ENCODE results near the gene ASIC4.

ASIC4 gene

GRCh38 chr2:219522111-219523030 lies 8.1 kb downstream of the ASIC4 start:
- H3K27me3 ChIP-seq (ENCODE audit: control insufficient read depth, insufficient read depth, low read length): peaks cover 22% of the 10 kb centered on the region
- no peaks in the 10 kb centered on the region for H3K36me3 ChIP-seq (ENCODE audit: control insufficient read depth, low read depth, low read length)
- no peak overlapping the region for H3K27ac ChIP-seq (ENCODE audit: low read length)
- H3K9ac ChIP-seq (ENCODE audit: low read length): peak overlapping the region; percentile 18
- peak overlapping the region; percentile 54 for H3K4me3 ChIP-seq (ENCODE audit: low read length)
- H3K9me3 ChIP-seq (ENCODE audit: control insufficient read depth, low read depth, low read length): no peaks in the 10 kb centered on the region
- peaks cover 30% of the 10 kb centered on the region for H3K4me1 ChIP-seq (ENCODE audit: control insufficient read depth, low read depth, low read length)

GRCh38 chr2:219523031-219523671 lies 8.9 kb downstream of the ASIC4 start:
- Histone ChIP-seq H3K36me3 (ENCODE audit: control insufficient read depth, low read depth, low read length) (no peaks in the 10 kb centered on the region), H3K27ac (ENCODE audit: low read length) (no peak overlapping the region), H3K4me3 (ENCODE audit: low read length) (peak overlapping the region; percentile 54), H3K9ac (ENCODE audit: low read length) (peak overlapping the region; percentile 18), H3K27me3 (ENCODE audit: control insufficient read depth, insufficient read depth, low read length) (peaks cover 20% of the 10 kb centered on the region), H3K4me1 (ENCODE audit: control insufficient read depth, low read depth, low read length) (peaks cover 30% of the 10 kb centered on the region), H3K9me3 (ENCODE audit: control insufficient read depth, low read depth, low read length) (no peaks in the 10 kb centered on the region)

DNA sequence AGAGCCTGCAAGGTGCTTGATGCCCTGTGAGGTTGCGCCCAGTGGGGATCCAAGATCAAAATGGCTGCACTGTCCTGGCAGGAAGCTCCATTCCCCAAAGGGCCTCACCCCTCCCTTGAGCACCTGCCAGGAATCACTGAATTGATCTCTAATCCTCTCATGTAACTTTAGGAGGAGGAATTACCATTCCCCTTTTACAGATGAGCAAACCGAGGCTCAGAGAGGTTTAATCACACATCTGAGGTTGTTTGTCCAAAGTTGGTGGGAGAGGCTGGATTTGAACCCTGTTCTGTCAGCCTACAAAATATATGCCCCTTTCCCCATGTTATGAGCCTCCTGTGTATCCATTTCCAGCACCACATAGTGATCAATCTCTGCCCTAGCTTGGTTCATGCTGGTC lies 10.5 kb downstream of the ASIC4 start:
- Histone ChIP-seq H3K27ac (ENCODE audit: low read length) (no peak overlapping the region), H3K36me3 (ENCODE audit: control insufficient read depth, low read depth, low read length) (no peaks in the 10 kb centered on the region), H3K4me1 (ENCODE audit: control insufficient read depth, low read depth, low read length) (peaks cover 32% of the 10 kb centered on the region), H3K9ac (ENCODE audit: low read length) (no peak overlapping the region), H3K9me3 (ENCODE audit: control insufficient read depth, low read depth, low read length) (no peaks in the 10 kb centered on the region), H3K4me3 (ENCODE audit: low read length) (no peak overlapping the region), H3K27me3 (ENCODE audit: control insufficient read depth, insufficient read depth, low read length) (peaks cover 31% of the 10 kb centered on the region)

GRCh38 chr2:219525533-219526232 lies 11.4 kb downstream of the ASIC4 start:
- H3K9ac ChIP-seq (ENCODE audit: low read length): no peak overlapping the region
- H3K27me3 ChIP-seq (ENCODE audit: control insufficient read depth, insufficient read depth, low read length): peaks cover 33% of the 10 kb centered on the region
- no peaks in the 10 kb centered on the region for H3K9me3 ChIP-seq (ENCODE audit: control insufficient read depth, low read depth, low read length)
- H3K36me3 ChIP-seq (ENCODE audit: control insufficient read depth, low read depth, low read length): no peaks in the 10 kb centered on the region
- no peak overlapping the region for H3K27ac ChIP-seq (ENCODE audit: low read length)
- no peak overlapping the region for H3K4me3 ChIP-seq (ENCODE audit: low read length)
- H3K4me1 ChIP-seq (ENCODE audit: control insufficient read depth, low read depth, low read length): peaks cover 33% of the 10 kb centered on the region

GRCh38 chr2:219526320-219527075 lies 12.2 kb downstream of the ASIC4 start:
- Histone ChIP-seq H3K9me3 (ENCODE audit: control insufficient read depth, low read depth, low read length) (no peaks in the 10 kb centered on the region), H3K4me1 (ENCODE audit: control insufficient read depth, low read depth, low read length) (peaks cover 26% of the 10 kb centered on the region), H3K27ac (ENCODE audit: low read length) (no peak overlapping the region), H3K9ac (ENCODE audit: low read length) (no peak overlapping the region), H3K4me3 (ENCODE audit: low read length) (no peak overlapping the region), H3K27me3 (ENCODE audit: control insufficient read depth, insufficient read depth, low read length) (peaks cover 33% of the 10 kb centered on the region), H3K36me3 (ENCODE audit: control insufficient read depth, low read depth, low read length) (no peaks in the 10 kb centered on the region)

- Histone ChIP-seq H3K36me3 (ENCODE audit: control insufficient read depth, low read depth, low read length) (no peaks in the 10 kb centered on the region), H3K9me3 (ENCODE audit: control insufficient read depth, low read depth, low read length) (no peaks in the 10 kb centered on the region), H3K4me3 (ENCODE audit: low read length) (no peak overlapping the region), H3K9ac (ENCODE audit: low read length) (no peak overlapping the region), H3K4me1 (ENCODE audit: control insufficient read depth, low read depth, low read length) (peaks cover 20% of the 10 kb centered on the region), H3K27ac (ENCODE audit: low read length) (no peak overlapping the region), H3K27me3 (ENCODE audit: control insufficient read depth, insufficient read depth, low read length) (peaks cover 33% of the 10 kb centered on the region)
Observed at GRCh38 chr2:219527076-219527394, 12.8 kb downstream of the ASIC4 start.

DNA sequence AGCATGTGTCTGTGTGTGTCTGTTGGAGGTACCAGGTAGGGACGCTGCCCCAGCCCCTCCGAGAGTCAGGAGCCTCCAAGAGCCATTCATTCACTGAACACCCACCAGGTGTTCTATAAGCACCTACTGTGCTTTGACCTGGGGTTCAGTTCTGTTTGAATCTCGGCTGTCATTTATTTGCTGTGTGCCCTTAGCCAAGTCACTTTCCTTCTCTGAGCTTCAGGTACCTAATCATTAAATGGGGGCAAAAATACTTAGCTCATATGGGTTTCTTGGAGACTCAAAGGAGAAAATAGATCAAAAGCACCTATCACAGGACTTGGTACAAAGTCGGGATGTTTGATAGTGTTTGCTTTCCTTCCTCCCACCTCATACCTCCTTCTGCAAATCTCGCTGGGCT lies 13.2 kb downstream of the ASIC4 start:
- no peaks in the 10 kb centered on the region for H3K9me3 ChIP-seq (ENCODE audit: control insufficient read depth, low read depth, low read length)
- H3K4me3 ChIP-seq (ENCODE audit: low read length): no peak overlapping the region
- no peak overlapping the region for H3K9ac ChIP-seq (ENCODE audit: low read length)
- H3K27me3 ChIP-seq (ENCODE audit: control insufficient read depth, insufficient read depth, low read length): peaks cover 33% of the 10 kb centered on the region
- peaks cover 20% of the 10 kb centered on the region for H3K4me1 ChIP-seq (ENCODE audit: control insufficient read depth, low read depth, low read length)
- no peak overlapping the region for H3K27ac ChIP-seq (ENCODE audit: low read length)
- H3K36me3 ChIP-seq (ENCODE audit: control insufficient read depth, low read depth, low read length): no peaks in the 10 kb centered on the region

DNA sequence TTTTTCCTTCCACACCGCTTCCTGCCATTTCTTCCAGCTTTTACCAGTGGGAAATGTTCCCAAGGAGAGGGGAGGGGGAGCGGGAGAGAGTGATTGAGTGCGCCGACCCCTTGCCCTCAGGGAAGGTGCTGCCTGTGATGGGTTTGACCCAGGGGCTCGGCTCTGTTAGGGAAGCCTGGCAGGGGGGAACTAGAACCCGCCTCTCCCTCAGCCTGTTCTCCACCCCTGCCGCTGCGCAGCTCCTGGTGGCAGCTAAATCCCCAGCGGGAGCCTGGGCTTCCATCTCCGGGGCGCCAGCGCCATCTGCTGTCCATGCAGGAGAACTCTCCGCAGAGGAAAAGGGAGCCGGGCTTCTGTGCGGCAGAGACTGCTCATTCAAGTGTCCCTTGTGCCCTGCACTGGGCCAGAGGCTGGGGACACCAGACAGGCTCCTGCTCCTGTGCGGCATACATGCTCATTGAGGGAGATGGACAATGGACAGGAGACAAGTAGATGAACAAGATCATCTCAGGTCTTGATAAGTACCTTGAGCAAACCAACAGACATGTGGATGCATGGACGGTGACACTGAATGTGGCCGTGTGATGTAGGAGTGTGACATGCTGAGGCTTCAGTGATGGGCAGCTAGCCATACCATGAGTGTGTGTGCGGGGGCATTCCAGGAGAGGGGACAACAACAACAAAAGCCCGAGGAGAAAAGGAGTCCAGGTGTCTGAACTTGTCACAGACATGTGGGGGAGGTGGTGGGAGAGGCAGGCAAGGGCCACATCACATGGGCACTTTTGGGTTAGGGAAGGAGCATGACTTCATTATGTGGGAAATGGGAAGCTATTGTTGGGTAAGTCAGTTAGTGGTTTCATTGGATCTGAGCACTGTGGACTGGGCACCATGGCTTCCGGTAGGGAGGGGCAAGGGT lies 16.0 kb downstream of the ASIC4 start:
- Histone ChIP-seq H3K9me3 (ENCODE audit: control insufficient read depth, low read depth, low read length) (no peaks in the 10 kb centered on the region), H3K36me3 (ENCODE audit: control insufficient read depth, low read depth, low read length) (no peaks in the 10 kb centered on the region), H3K4me1 (ENCODE audit: control insufficient read depth, low read depth, low read length) (peaks cover 11% of the 10 kb centered on the region), H3K9ac (ENCODE audit: low read length) (no peak overlapping the region), H3K27me3 (ENCODE audit: control insufficient read depth, insufficient read depth, low read length) (peaks cover 23% of the 10 kb centered on the region), H3K4me3 (ENCODE audit: low read length) (peak overlapping the region; percentile 53), H3K27ac (ENCODE audit: low read length) (no peak overlapping the region)

DNA sequence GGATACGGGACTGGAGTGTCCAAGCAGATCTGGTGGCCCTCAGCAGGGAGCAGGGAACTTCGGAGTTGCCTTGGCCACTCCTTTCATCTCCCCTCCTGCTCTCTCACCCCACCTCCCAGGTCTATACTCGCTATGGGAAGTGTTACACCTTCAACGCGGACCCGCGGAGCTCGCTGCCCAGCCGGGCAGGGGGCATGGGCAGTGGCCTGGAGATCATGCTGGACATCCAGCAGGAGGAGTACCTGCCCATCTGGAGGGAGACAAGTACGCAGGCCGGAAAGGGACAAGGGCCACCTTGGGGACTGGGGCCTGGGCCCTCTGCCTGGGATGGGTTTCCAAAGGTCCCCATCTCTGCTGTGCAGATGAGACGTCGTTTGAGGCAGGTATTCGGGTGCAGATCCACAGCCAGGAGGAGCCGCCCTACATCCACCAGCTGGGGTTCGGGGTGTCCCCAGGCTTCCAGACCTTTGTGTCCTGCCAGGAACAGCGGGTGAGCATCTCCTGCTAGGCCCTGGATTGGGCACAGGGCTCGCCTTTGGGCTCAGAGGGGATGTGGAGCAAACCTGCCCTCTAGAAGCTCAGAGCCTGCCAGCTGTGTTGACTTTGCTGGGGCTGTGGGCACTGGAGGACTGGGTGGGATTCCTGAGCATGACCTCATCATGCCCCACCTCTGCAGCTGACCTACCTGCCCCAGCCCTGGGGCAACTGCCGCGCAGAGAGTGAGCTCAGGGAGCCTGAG lies 17.5 kb downstream of the ASIC4 start:
- no peaks in the 10 kb centered on the region for H3K36me3 ChIP-seq (ENCODE audit: control insufficient read depth, low read depth, low read length)
- no peak overlapping the region for H3K27ac ChIP-seq (ENCODE audit: low read length)
- H3K27me3 ChIP-seq (ENCODE audit: control insufficient read depth, insufficient read depth, low read length): peaks cover 17% of the 10 kb centered on the region
- no peaks in the 10 kb centered on the region for H3K9me3 ChIP-seq (ENCODE audit: control insufficient read depth, low read depth, low read length)
- H3K9ac ChIP-seq (ENCODE audit: low read length): no peak overlapping the region
- peaks cover 3% of the 10 kb centered on the region for H3K4me1 ChIP-seq (ENCODE audit: control insufficient read depth, low read depth, low read length)
- no peak overlapping the region for H3K4me3 ChIP-seq (ENCODE audit: low read length)

DNA sequence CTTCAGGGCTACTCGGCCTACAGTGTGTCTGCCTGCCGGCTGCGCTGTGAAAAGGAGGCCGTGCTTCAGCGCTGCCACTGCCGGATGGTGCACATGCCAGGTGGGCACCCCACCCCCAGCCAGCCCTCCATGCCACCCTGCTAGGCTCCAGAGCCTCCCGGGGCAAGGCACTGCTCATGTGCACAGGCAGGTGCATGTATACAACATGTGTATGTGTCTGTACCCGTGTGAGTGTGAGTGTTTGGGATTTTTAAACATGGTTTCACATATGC lies 18.0 kb downstream of the ASIC4 start:
- Histone ChIP-seq H3K36me3 (ENCODE audit: control insufficient read depth, low read depth, low read length) (no peaks in the 10 kb centered on the region), H3K9me3 (ENCODE audit: control insufficient read depth, low read depth, low read length) (no peaks in the 10 kb centered on the region), H3K4me1 (ENCODE audit: control insufficient read depth, low read depth, low read length) (peaks cover 3% of the 10 kb centered on the region), H3K4me3 (ENCODE audit: low read length) (no peak overlapping the region), H3K27me3 (ENCODE audit: control insufficient read depth, insufficient read depth, low read length) (peaks cover 17% of the 10 kb centered on the region), H3K9ac (ENCODE audit: low read length) (no peak overlapping the region), H3K27ac (ENCODE audit: low read length) (no peak overlapping the region)

Data from iPS-18a (cell line).